Loucy (cell line): ENCODE measurements around the gene OGFOD3.

ENCODE experiments used
- CTCF ChIP-seq: fragments of 200-600 bp; sonication (generic); conservative IDR thresholded peaks from 2 replicates; pipeline ENCODE4 v1.5.1; 2014; ENCODE audit warnings: mild to moderate bottlenecking, antibody characterized with exemption, low read length
- EZH2phosphoT487 ChIP-seq: fragments of 200-600 bp; IDR thresholded peaks from 2 replicates; pipeline ENCODE4 v1.6.1; 2018; ENCODE audit warnings: antibody characterized with exemption, mild to moderate bottlenecking, moderate library complexity, borderline replicate concordance

- TF ChIP-seq CTCF, result no peak
- no peak for TF ChIP-seq EZH2phosphoT487
Observed at GRCh38 chr17:82429824-82430223, 11.4 kb upstream of the OGFOD3 start.
